Type B pancreatic cell (in vitro differentiated cells): ENCODE results near the gene CHSY3. TPM values are rescaled to one million over a fixed set of nuclear protein-coding genes. Genes with fewer than 3 reads are reported as not detected.

Experiments used
- DNase-seq: peaks from one replicate; pipeline ENCODE4 v3.0.0; 2021; ENCODE audit warnings: mixed read lengths; ENCODE audit not compliant: unreplicated experiment; ENCODE audit errors: extremely low spot score
- H3K27ac Mint-ChIP-seq: 2 replicates; pipeline ENCODE4 v1.8.0; 2021; ENCODE audit warnings: mild to moderate bottlenecking, mixed read lengths
- H3K27me3 Mint-ChIP-seq: 2 replicates; pipeline ENCODE4 v1.8.0; 2021; ENCODE audit warnings: mixed read lengths
- H3K36me3 Mint-ChIP-seq: 2 replicates; pipeline ENCODE4 v1.8.0; 2021; ENCODE audit warnings: mixed read lengths
- H3K4me1 Mint-ChIP-seq: one replicate; pipeline ENCODE4 v1.8.0; 2021; ENCODE audit warnings: mixed read lengths; ENCODE audit not compliant: unreplicated experiment
- H3K4me3 Mint-ChIP-seq: 2 replicates; pipeline ENCODE4 v1.8.0; 2021; ENCODE audit warnings: mild to moderate bottlenecking, mixed read lengths
- H3K9me3 Mint-ChIP-seq: 2 replicates; pipeline ENCODE4 v1.8.0; 2021; ENCODE audit warnings: mixed read lengths
- CTCF ChIP-seq: fragments of 200-600 bp; sonication (generic); conservative IDR thresholded peaks from 2 replicates; pipeline ENCODE4 v1.5.0; 2021; ENCODE audit warnings: antibody characterized with exemption, mild to moderate bottlenecking
- total RNA-seq: library from RNA; stranded (reverse); gene quantifications from 2 replicates; pipeline ENCODE4 v1.2.1, GENCODE V29; 2021; ENCODE audit warnings: low replicate concordance

CHSY3 gene
- total RNA-seq, 1 donor from 2014 or later, result 4.9 TPM

GRCh38 chr5:130023604-130024003, 119.3 kb downstream of the CHSY3 start:
- DNase-seq, result no peak
- TF ChIP-seq CTCF, result no peak
- Mint-ChIP-seq H3K36me3 (no peaks in the 10 kb centered on the region), H3K4me1 (no peaks in the 10 kb centered on the region), H3K4me3 (no peak overlapping the region), H3K27me3 (no peaks in the 10 kb centered on the region), H3K9me3 (no peaks in the 10 kb centered on the region), H3K27ac (no peak overlapping the region)

- H3K36me3 Mint-ChIP-seq, result no peaks in the 10 kb centered on the region
- TF ChIP-seq CTCF, result no peak
- no peaks in the 10 kb centered on the region for H3K9me3 Mint-ChIP-seq
- H3K27ac Mint-ChIP-seq, result no peak overlapping the region
- H3K4me3 Mint-ChIP-seq, result no peak overlapping the region
- H3K4me1 Mint-ChIP-seq, result no peaks in the 10 kb centered on the region
- DNase-seq, result no peak
- H3K27me3 Mint-ChIP-seq, result no peaks in the 10 kb centered on the region
Observed at GRCh38 chr5:130024006-130024405, 119.7 kb downstream of the CHSY3 start.

- Mint-ChIP-seq H3K4me1 (no peaks in the 10 kb centered on the region), H3K4me3 (no peak overlapping the region), H3K27me3 (no peaks in the 10 kb centered on the region), H3K9me3 (no peaks in the 10 kb centered on the region), H3K27ac (no peak overlapping the region), H3K36me3 (no peaks in the 10 kb centered on the region)
- TF ChIP-seq CTCF, result no peak
- DNase-seq, result no peak
Observed at GRCh38 chr5:130025511-130025910, 121.2 kb downstream of the CHSY3 start.

GRCh38 chr5:130032807-130033206, 128.5 kb downstream of the CHSY3 start:
- Mint-ChIP-seq H3K9me3 (no peaks in the 10 kb centered on the region), H3K4me3 (no peak overlapping the region)
- no peak for DNase-seq

GRCh38 chr5:130034566-130035210, 130.4 kb downstream of the CHSY3 start:
- H3K4me3 Mint-ChIP-seq, result no peak overlapping the region
- no peaks in the 10 kb centered on the region for H3K9me3 Mint-ChIP-seq
- H3K4me1 Mint-ChIP-seq, result no peaks in the 10 kb centered on the region
- H3K27ac Mint-ChIP-seq, result no peak overlapping the region
- DNase-seq, result no peak
- H3K36me3 Mint-ChIP-seq, result no peaks in the 10 kb centered on the region
- no peak for TF ChIP-seq CTCF
- peaks cover 3% of the 10 kb centered on the region for H3K27me3 Mint-ChIP-seq

More at GRCh38 chr5:130032807-130033206, 128.5 kb downstream of the CHSY3 start:
- Mint-ChIP-seq H3K36me3 (no peaks in the 10 kb centered on the region), H3K27me3 (peaks cover 3% of the 10 kb centered on the region), H3K27ac (no peak overlapping the region), H3K4me1 (no peaks in the 10 kb centered on the region)
- no peak for TF ChIP-seq CTCF
